SKM-1 (cell line): ENCODE measurements around the gene IPO8.
"Not testable (repeated sequence)": the region's sequence is repeated elsewhere in the genome, so short reads cannot be mapped to it uniquely, and the experiment has no call there.

Source experiments
- DNase-seq: peaks from one replicate; lab custom pipeline; 2025; ENCODE audit not compliant: unreplicated experiment; lab: John Stamatoyannopoulos, UW

IPO8 gene

DNA sequence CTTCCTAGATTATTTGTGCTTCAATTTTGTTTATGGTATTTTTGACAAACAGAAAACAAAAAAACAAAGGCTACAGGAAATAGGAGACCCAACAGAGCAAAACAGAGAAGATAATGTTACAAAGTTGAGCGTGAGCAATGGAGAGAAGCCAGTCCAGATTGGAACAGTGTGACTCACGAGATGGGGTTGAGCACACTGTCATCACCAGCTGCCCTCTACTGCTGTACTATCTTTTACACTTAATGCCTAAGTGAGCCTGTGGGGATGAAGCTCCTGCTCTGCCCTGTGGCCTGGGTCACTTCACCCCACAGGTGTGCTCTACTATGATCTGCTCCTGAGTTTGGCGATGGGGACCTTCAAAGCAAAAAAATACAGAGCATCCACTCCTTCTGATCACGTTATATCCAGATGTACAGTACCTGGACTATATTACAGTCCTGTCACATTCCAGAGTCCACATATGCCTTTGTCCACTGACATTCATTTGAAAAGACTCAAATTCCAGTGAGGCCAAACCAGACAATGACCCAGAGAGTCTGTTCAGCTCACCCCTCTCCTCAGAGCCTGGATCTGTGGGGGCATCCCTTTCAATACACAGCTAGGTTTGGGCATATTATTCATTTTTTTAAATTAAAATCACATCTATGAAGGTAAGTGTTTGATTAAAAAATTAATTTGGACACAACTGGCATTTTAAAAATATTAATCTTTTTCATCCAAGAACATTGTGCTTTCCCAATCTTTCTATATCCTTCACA is 4.4 kb downstream of the IPO8 start:
- DNase-seq, result no peak

GRCh38 chr12:30687265-30687986 is 8.2 kb downstream of the IPO8 start:
- no peak for DNase-seq

GRCh38 chr12:30679241-30679640 is 16.4 kb downstream of the IPO8 start:
- no peak for DNase-seq

- DNase-seq, result no peak
Observed at GRCh38 chr12:30678221-30678620, 17.4 kb downstream of the IPO8 start.

DNA sequence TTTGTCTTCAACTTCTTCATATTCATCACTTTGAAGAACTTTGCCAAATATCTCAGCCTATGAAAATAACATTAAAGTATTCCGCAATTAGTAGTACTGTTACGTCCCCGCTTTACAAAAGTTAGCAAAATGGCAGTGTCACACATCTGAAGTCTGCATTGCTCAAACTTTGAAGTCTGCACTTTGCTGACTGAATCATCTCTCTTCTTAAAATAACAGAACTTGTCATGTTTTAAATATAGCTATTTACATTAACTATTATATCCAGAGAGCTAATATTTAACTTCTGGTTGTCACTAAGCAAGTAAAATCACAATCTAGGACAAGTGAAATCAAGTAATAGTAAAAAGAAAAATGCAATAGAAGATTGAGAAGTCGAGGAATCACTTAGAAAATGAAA is 34.5 kb downstream of the IPO8 start:
- DNase-seq, result no peak

DNA sequence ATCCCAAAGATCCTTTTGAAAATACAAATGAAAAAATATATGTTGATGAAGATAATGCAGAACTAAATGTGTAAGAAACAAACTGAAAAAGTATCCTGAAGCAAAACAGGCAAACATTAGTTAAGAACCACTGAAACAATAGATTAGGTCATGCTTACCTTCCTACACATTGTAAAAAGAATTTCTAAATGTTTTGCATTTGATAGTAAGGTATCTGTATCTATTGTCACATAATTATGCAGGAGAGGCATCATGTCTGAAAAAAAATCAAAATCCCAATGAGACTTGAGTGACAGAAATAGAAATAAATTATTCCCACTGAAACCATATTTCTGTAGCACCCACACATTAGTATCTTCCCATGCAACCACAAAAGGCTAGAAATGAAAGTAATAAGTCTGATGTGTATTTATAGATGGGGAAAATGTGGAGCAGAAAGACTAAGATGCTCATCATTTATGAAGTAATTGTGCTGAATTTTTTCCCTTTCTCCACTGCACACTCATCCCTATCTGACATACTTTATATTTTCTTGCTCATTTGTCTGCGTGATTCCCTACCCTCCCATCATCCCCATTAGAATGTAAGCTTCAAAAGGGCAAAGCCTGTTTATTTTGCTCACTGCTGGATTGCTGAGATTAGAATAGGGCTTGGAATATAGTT is 43.5 kb downstream of the IPO8 start:
- no peak for DNase-seq

DNA sequence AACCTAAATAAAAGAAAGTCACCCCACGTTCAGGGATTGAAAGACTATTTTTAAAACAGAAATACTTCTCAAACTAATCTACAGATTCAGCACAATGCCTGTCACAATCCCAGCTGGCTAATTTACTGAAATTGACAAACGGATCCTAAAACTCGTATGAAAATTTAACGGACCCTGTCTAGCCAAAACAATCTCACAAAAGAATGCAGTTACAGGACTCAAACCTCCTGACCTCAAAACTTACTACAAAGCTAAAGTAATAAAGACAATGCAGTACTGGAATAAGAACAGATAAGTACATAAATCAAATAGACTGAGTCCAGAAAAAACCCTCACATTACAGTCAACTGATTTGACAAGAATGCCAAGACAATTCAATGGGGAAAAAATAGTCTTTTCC is 48.8 kb downstream of the IPO8 start:
- no peak for DNase-seq

- no peak for DNase-seq
Observed at GRCh38 chr12:30643366-30643765, 52.3 kb downstream of the IPO8 start.

DNA sequence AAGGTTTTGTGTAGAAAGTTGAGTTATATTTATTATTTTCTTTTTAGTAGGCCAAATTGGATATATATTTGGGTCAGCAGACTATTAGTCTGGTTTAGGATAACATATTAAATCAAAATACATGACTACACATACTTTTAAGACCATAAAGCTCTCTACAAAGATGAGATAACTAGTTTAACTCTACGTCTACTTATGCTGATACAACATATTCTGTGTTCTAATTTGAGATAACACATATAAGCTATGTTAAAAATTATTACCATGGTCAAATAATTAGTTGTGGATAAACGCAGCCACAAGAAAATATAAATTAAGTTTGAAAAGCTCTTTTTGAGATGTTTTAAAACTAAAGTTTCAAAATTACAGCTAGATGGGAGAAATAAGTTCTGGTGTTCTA is 55.3 kb downstream of the IPO8 start:
- no peak for DNase-seq

GRCh38 chr12:30635385-30635784 is 60.3 kb downstream of the IPO8 start:
- no peak for DNase-seq

GRCh38 chr12:30631740-30632139 is 63.9 kb downstream of the IPO8 start:
- DNase-seq, result no peak

DNA sequence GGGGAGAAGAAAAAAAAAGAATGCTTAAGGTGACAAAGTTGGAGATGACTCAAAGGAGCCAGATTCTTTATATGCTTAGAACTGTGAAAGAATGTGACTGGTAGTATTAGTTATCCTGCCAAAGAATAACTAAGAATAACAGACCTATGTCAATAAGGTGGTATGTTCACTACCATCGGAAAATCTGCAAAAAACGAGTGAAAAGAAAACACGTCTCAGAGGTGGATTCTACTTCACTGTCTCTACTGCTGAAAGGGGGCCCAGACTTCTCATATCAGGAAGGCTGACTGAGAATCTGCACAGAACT is 64.7 kb downstream of the IPO8 start:
- no peak for DNase-seq

GRCh38 chr12:30630076-30630978 is 65.3 kb downstream of the IPO8 start:
- no peak for DNase-seq

- DNase-seq, result no peak
Observed at GRCh38 chr12:30626847-30627246, 68.8 kb downstream of the IPO8 start.

DNA sequence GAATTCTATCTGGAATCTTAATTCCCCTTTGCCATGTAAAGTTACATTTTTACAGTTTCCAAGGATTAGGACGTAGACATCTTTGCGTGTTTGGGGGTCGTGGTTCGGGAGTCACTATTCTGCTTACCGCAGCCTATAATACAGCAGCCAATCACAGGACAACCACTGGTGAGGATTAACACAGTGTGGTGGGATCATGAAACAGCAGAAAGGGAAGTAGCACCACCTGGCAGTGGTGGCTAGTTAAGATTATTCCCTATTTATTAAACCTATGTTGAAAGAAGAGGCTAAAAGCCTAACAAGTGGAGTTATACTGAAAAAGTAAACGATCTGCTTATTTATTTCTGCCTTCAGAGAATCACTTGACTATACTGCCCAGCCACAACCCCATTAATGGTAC is 71.7 kb downstream of the IPO8 start:
- DNase-seq, result no peak

GRCh38 chr12:30622509-30622908 is 73.2 kb downstream of the IPO8 start:
- DNase-seq, result no peak

- DNase-seq, result not testable (repeated sequence)
Observed at GRCh38 chr12:30621663-30622241, 73.9 kb downstream of the IPO8 start.

- no peak for DNase-seq
Observed at GRCh38 chr12:30617346-30618016, 78.2 kb downstream of the IPO8 start.

DNA sequence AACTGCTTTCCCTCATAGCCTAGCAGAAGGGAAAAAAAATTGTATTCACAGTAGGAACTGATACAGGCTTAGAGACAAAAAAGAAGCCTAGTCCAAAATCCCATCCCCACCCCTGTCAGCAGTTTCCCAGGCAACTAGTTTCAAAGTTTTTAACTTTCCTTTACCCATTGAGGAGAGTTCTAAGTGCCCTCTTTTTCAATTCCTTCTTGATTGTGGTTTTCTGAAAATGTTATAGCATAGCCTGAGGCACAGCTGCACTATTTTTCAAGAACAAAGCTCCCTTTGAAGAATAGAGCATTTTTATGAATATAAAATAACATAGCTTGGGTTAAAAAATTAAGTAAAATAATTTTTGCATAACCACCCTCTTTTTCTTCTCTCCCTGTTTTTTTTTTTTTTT is 81.6 kb downstream of the IPO8 start:
- DNase-seq, result no peak

DNA sequence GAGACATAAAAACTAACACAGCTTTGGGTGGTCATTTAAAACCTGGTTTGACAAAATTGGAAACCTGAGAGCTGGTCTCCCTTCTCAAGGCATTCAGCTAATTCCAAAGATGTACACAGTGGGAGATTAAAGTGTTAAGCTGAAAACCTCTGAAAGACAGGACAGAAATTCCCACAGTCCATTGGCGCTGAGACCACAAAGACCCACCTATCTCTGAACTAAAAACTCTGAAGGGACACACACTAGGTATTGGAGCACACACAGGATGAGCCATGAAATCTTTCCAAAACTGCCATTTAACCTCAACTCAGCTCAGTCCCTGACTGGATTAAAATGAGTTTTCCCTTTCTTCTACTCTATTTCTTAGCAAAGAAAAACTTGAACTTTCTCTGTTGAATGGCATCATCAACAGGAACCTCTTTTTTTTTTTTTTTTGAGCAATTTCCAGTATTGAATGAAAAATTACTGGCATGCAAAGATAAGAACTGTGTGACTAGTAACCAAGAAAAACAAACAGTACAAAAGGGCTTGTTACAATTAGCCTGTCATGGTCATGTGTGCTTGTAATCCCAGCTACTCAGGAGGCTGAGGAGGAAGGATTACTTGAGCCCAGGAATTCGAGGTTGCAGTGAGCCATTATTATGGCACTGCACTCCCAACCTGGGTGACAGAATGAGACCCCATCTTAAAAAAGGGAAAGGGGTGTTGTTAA is 82.4 kb downstream of the IPO8 start:
- no peak for DNase-seq
